Bronchial epithelial cell (primary cell): ENCODE measurements around the gene GSG1L2. TPM values are rescaled to one million over a fixed set of nuclear protein-coding genes. Genes with fewer than 3 reads are reported as not detected.

Source experiments
- DNase-seq: peaks from one replicate; pipeline ENCODE4 v3.0.0-alpha.2; 2010; ENCODE audit warnings: low read depth
- FAIRE-seq: peaks from 2 replicates; lab custom pipeline; 2011; peaks lifted over from hg19 to GRCh38; lab: Jason Lieb, UNC
- H3K27me3 ChIP-seq: 2 replicates; pipeline ENCODE4 v1.5.1; 2011; ENCODE audit warnings: low read length; ENCODE audit not compliant: control insufficient read depth, insufficient read depth
- H3K36me3 ChIP-seq: 2 replicates; pipeline ENCODE4 v1.5.1; 2011; ENCODE audit warnings: low read length; ENCODE audit not compliant: control insufficient read depth, insufficient read depth
- H3K4me3 ChIP-seq: 2 replicates; pipeline ENCODE4 v1.5.1; 2011; ENCODE audit warnings: mild to moderate bottlenecking, low read depth, low read length, control low read depth
- total RNA-seq: library from RNA; depleted of rRNA; stranded (reverse); fragments of >200 nt; gene quantifications from 2 replicates; pipeline ENCODE4 v1.2.1, GENCODE V29; 2014
- TF ChIP-seq, protein P1 (sequence below): IDR thresholded peaks from 2 replicates; pipeline ENCODE4 v1.5.1; 2011; ENCODE audit warnings: mild to moderate bottlenecking, moderate library complexity, low read length, control low read depth, inconsistent platforms; ENCODE audit not compliant: insufficient read depth, severe bottlenecking

GSG1L2 gene
- total RNA-seq, 1 donor from 2014 or later = not detected

DNA sequence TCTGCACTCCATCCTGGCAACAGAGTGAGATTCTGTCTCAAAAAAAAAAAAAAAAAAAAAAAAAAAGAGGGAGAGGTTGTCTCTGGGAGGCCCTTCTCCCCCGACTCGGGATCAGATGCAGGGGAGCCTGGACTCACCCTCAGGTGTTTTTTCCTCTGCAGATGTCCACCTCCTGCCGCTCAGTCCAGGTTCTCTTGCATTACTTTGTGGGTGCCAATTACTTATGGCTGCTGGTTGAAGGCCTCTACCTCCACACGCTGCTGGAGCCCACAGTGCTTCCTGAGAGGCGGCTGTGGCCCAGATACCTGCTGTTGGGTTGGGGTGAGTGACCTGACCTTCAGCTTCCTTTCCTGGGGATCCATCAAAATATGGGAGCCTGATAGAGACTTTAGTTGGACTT lies 37.9 kb upstream of the GSG1L2 start:
- DNase-seq (no peak), FAIRE-seq (no peak)
- TF ChIP-seq, protein P1, sequence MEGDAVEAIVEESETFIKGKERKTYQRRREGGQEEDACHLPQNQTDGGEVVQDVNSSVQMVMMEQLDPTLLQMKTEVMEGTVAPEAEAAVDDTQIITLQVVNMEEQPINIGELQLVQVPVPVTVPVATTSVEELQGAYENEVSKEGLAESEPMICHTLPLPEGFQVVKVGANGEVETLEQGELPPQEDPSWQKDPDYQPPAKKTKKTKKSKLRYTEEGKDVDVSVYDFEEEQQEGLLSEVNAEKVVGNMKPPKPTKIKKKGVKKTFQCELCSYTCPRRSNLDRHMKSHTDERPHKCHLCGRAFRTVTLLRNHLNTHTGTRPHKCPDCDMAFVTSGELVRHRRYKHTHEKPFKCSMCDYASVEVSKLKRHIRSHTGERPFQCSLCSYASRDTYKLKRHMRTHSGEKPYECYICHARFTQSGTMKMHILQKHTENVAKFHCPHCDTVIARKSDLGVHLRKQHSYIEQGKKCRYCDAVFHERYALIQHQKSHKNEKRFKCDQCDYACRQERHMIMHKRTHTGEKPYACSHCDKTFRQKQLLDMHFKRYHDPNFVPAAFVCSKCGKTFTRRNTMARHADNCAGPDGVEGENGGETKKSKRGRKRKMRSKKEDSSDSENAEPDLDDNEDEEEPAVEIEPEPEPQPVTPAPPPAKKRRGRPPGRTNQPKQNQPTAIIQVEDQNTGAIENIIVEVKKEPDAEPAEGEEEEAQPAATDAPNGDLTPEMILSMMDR = no peak
- Histone ChIP-seq H3K27me3 (no peaks in the 10 kb centered on the region), H3K4me3 (no peak overlapping the region), H3K36me3 (no peaks in the 10 kb centered on the region)

DNA sequence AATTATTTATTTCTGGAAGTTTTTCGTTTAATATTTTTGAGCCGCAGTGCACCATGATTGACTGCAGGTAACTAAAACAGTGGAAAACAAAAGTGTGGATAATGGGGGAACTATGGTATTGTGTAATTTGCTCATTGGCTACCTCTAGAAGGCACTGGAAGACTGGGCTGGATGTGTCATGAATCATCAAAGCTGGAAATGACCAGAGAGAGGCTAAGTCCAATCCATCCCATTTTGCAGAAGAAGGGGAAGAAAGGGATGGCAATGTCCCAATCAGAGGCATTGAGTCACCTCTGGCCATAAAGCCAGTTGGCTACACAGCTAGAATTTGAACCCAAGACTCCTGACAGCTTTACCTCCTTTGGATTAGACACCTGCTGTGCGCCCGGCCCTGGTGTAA lies 33.2 kb upstream of the GSG1L2 start:
- DNase-seq (no peak), FAIRE-seq (peak; percentile 47)
- TF ChIP-seq, protein P1 = no peak
- Histone ChIP-seq H3K27me3 (no peaks in the 10 kb centered on the region), H3K4me3 (no peak overlapping the region), H3K36me3 (no peaks in the 10 kb centered on the region)

- Histone ChIP-seq H3K4me3 (no peak overlapping the region), H3K36me3 (no peaks in the 10 kb centered on the region), H3K27me3 (no peaks in the 10 kb centered on the region)
- DNase-seq = no peak
- TF ChIP-seq, protein P1 = no peak
- no peak for FAIRE-seq
Measured at GRCh38 chr17:9854255-9854654, 32.4 kb upstream of the GSG1L2 start.

DNA sequence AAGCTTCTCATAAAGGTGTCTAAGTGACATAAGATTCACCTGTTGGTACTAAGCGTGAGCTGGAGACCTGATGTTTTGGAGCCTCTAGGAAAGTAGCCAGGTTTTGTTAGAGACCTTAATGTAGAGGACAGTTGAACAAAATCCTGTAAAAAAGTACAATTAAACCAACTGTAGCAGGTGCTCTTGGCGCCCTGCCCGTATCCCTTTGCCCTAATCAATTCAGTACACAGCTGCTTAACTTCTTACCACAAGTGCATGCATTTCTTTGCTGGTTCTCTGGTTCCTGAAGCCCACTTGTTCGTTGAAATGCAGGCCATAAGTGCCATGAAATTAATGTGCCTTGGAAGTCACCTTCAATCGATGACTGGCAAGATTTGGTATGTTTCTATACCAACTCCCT lies 28.3 kb upstream of the GSG1L2 start:
- no peak for DNase-seq
- no peak for FAIRE-seq
- TF ChIP-seq, protein P1 = no peak
- no peaks in the 10 kb centered on the region for H3K36me3 ChIP-seq
- no peak overlapping the region for H3K4me3 ChIP-seq
- no peaks in the 10 kb centered on the region for H3K27me3 ChIP-seq

DNA sequence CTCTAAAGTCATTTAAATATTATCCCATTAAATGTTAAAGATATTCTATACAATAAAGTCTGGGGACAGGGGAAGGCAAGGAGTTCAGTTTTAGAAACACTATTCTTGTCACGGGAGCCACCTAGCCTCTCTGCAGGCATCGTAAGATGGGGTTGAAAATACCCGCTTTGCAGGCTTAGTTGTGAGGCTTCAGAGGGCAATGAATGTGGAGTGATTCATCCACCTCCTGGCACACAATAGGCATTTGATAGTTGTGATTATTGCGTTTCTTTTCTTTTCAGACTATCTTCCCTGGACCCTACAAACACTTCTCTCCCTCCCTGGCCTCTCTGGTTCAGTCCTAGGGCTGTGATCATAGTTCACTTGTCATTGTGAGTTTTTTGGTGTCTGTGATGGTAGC lies 23.4 kb upstream of the GSG1L2 start:
- TF ChIP-seq, protein P1 = no peak
- no peaks in the 10 kb centered on the region for H3K27me3 ChIP-seq
- FAIRE-seq (no peak), DNase-seq (no peak)
- no peak overlapping the region for H3K4me3 ChIP-seq
- no peaks in the 10 kb centered on the region for H3K36me3 ChIP-seq

- no peak overlapping the region for H3K4me3 ChIP-seq
- TF ChIP-seq, protein P1 = no peak
- DNase-seq (no peak), FAIRE-seq (no peak)
- H3K36me3 ChIP-seq = no peaks in the 10 kb centered on the region
- H3K27me3 ChIP-seq = no peaks in the 10 kb centered on the region
Measured at GRCh38 chr17:9844153-9844552, 22.3 kb upstream of the GSG1L2 start.
